WTC11 (cell line): Measurements from ENCODE around the gene KCNMB4.
"Not testable (repeated sequence)": the region's sequence is repeated elsewhere in the genome, so short reads cannot be mapped to it uniquely, and the experiment has no call there.

Experiments
- FOXJ3 ChIP-seq: sonication (generic); formaldehyde crosslinking; IDR thresholded peaks from 2 replicates; pipeline ENCODE4 v1.9.0; 2021; ENCODE audit warnings: missing genetic modification reagents, mild to moderate bottlenecking, borderline replicate concordance
- SMAD3 ChIP-seq: sonication (generic); formaldehyde crosslinking; IDR thresholded peaks from 2 replicates; pipeline ENCODE4 v1.8.0; 2022; ENCODE audit warnings: missing genetic modification reagents, mild to moderate bottlenecking, borderline replicate concordance
- SP1 ChIP-seq: sonication (generic); formaldehyde crosslinking; conservative IDR thresholded peaks from 2 replicates; pipeline ENCODE4 v1.8.1; 2022; ENCODE audit warnings: missing genetic modification reagents
- TP53 ChIP-seq: sonication (generic); formaldehyde crosslinking; IDR thresholded peaks from 2 replicates; pipeline ENCODE4 v1.8.1; 2023; ENCODE audit warnings: mild to moderate bottlenecking, missing genetic modification reagents
- ZNF263 ChIP-seq: sonication (generic); formaldehyde crosslinking; IDR thresholded peaks from 2 replicates; pipeline ENCODE4 v1.8.1; 2022; ENCODE audit warnings: low read depth, mild to moderate bottlenecking, moderate library complexity, missing genetic modification reagents
- TF ChIP-seq, protein P1 (sequence below): fragments of 200-600 bp; IDR thresholded peaks from 2 replicates; pipeline ENCODE4 v1.8.0; 2022; ENCODE audit warnings: antibody characterized with exemption
- TF ChIP-seq, protein P2 (sequence below): sonication (generic); formaldehyde crosslinking; IDR thresholded peaks from 2 replicates; pipeline ENCODE4 v1.8.1; 2022; ENCODE audit warnings: low read depth, mild to moderate bottlenecking, moderate library complexity, missing genetic modification reagents, borderline replicate concordance
- TF ChIP-seq, protein P3 (sequence below): sonication (generic); formaldehyde crosslinking; IDR thresholded peaks from 2 replicates; pipeline ENCODE4 v1.8.1; 2022; ENCODE audit warnings: missing genetic modification reagents, borderline replicate concordance
- TF ChIP-seq, protein P4 (sequence below): sonication (generic); formaldehyde crosslinking; IDR thresholded peaks from 2 replicates; pipeline ENCODE4 v1.8.0; 2022; ENCODE audit warnings: mild to moderate bottlenecking, missing genetic modification reagents

DNA sequence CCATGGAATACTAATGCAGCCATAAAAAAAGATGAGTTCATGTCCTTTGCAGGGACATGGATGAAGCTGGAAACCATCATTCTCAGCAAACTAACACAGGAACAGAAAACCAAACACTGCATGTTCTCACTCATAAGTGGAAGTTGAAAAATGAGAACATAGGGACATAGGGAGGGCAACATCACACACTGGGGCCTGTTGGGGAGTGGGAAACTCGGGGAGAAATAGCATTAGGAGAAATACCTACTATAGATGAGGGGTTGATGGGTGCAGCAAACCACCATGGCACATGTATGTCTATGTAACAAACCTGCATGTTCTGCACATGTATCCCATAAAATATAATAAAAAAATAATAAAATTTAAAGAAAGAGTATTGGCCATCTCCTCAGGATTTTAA lies 26.5 kb downstream of the KCNMB4 start:
- TF ChIP-seq, protein P1, sequence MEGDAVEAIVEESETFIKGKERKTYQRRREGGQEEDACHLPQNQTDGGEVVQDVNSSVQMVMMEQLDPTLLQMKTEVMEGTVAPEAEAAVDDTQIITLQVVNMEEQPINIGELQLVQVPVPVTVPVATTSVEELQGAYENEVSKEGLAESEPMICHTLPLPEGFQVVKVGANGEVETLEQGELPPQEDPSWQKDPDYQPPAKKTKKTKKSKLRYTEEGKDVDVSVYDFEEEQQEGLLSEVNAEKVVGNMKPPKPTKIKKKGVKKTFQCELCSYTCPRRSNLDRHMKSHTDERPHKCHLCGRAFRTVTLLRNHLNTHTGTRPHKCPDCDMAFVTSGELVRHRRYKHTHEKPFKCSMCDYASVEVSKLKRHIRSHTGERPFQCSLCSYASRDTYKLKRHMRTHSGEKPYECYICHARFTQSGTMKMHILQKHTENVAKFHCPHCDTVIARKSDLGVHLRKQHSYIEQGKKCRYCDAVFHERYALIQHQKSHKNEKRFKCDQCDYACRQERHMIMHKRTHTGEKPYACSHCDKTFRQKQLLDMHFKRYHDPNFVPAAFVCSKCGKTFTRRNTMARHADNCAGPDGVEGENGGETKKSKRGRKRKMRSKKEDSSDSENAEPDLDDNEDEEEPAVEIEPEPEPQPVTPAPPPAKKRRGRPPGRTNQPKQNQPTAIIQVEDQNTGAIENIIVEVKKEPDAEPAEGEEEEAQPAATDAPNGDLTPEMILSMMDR = not testable (repeated sequence)
- TF ChIP-seq, protein P2, sequence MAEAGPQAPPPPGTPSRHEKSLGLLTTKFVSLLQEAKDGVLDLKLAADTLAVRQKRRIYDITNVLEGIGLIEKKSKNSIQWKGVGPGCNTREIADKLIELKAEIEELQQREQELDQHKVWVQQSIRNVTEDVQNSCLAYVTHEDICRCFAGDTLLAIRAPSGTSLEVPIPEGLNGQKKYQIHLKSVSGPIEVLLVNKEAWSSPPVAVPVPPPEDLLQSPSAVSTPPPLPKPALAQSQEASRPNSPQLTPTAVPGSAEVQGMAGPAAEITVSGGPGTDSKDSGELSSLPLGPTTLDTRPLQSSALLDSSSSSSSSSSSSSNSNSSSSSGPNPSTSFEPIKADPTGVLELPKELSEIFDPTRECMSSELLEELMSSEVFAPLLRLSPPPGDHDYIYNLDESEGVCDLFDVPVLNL = not testable (repeated sequence)
- TF ChIP-seq SP1, ZNF263, FOXJ3, SMAD3, TP53 (CRISPR knock-in tag): not testable (repeated sequence)
- TF ChIP-seq, protein P3, sequence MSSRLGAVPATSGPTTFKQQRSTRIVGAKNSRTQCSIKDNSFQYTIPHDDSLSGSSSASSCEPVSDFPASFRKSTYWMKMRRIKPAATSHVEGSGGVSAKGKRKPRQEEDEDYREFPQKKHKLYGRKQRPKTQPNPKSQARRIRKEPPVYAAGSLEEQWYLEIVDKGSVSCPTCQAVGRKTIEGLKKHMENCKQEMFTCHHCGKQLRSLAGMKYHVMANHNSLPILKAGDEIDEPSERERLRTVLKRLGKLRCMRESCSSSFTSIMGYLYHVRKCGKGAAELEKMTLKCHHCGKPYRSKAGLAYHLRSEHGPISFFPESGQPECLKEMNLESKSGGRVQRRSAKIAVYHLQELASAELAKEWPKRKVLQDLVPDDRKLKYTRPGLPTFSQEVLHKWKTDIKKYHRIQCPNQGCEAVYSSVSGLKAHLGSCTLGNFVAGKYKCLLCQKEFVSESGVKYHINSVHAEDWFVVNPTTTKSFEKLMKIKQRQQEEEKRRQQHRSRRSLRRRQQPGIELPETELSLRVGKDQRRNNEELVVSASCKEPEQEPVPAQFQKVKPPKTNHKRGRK (CRISPR knock-in tag) = not testable (repeated sequence)
- TF ChIP-seq, protein P4, sequence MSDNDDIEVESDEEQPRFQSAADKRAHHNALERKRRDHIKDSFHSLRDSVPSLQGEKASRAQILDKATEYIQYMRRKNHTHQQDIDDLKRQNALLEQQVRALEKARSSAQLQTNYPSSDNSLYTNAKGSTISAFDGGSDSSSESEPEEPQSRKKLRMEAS = not testable (repeated sequence)
